Prostate gland (tissue), 2 donors: ENCODE results near the gene PDS5A. TPM values are rescaled to one million over a fixed set of nuclear protein-coding genes. Genes with fewer than 3 reads are reported as not detected.

Experiments used
- DNase-seq: peaks from one replicate; pipeline ENCODE4 v3.0.0-alpha.2; 2019; ENCODE audit warnings: low spot score
- H3K27ac ChIP-seq, 2 donors: fragments of 200-600 bp; sonication (generic); 2 replicates each; pipeline ENCODE4 v1.5.1; 2017 to 2019
- H3K27me3 ChIP-seq: fragments of 200-600 bp; sonication (generic); replicated peaks from 2 replicates; pipeline ENCODE4 v1.5.1; 2019; ENCODE audit not compliant: insufficient read depth
- H3K36me3 ChIP-seq, 2 donors: fragments of 200-600 bp; sonication (generic); 1 replicate in 1 of 2; 2 replicates in 1 of 2; pipeline versions ENCODE4 v1.5.1 to v1.8.1; 2017 to 2019
- H3K4me1 ChIP-seq: fragments of 200-600 bp; sonication (generic); replicated peaks from 2 replicates; pipeline ENCODE4 v1.5.1; 2019
- H3K4me3 ChIP-seq, 2 donors: fragments of 200-600 bp; sonication (generic); 2 replicates each; pipeline ENCODE4 v1.5.1; 2017 to 2019
- H3K9me3 ChIP-seq: fragments of 200-600 bp; sonication (generic); 2 replicates; pipeline ENCODE4 v1.5.1; 2017
- POLR2A ChIP-seq: fragments of 450-650 bp; IDR thresholded peaks from one replicate; pipeline ENCODE4 v1.6.1; 2016; ENCODE audit warnings: antibody characterized with exemption, mild to moderate bottlenecking
- POLR2AphosphoS5 ChIP-seq: sonication (generic); formaldehyde crosslinking; IDR thresholded peaks from one replicate; pipeline ENCODE4 v1.6.1; 2017; ENCODE audit warnings: antibody characterized with exemption
- WGBS: methylation state at CpG from one replicate; pipeline ENCODE4 v1.1.5; 2018; 5-methylcytosine and 5-hydroxymethylcytosine counted together
- intact Hi-C: fragments of 100-400 bp; cut with DNase I; formaldehyde crosslinking; loops from one replicate; pipeline ENCODE4 v1.14.2; 2022
- total RNA-seq, 2 donors: library from RNA; depleted of rRNA; stranded (reverse); fragments of >200 nt; gene quantifications; one replicate each; pipeline ENCODE4 v1.1.0, GENCODE V29; 2016
- TF ChIP-seq, protein P1 (sequence below), 4 experiments: fragments of 200-600 bp in 2 of 4; fragments of 450-650 bp in 2 of 4; sonication (generic) in 2 of 4; IDR thresholded peaks; 1 replicate in 3 of 4; 2 replicates in 1 of 4; pipeline ENCODE4 v1.5.1; 2016 to 2019; ENCODE audit warnings: antibody characterized with exemption in 4 of 4, mild to moderate bottlenecking in 2 of 4, moderate library complexity in 2 of 4

PDS5A gene
- total RNA-seq, 2 donors from 2014 or later: 55.7 to 57.0 TPM

DNA sequence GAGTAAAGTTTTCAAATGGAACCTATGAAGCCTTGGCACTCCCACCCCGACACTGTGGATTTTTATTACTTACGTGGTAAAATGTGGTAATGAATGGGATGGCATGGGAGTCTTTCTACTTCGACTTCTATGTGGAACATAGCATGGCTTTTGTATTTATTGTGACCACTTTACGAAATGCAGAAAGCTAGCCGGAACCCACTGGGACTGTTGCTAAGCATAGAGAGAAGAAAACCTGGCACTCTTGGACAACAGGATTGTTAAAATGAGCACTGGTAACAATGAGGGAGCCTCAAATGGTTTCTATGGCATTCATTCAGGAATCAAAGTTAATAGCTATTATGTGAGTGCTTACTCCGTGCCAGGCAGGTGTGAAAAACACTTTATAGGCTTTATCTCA, 113.3 kb downstream of the PDS5A start:
- Histone ChIP-seq H3K4me1 (no peaks in the 10 kb centered on the region), H3K27me3 (no peaks in the 10 kb centered on the region), H3K4me3 (no peak overlapping the region), H3K9me3 (no peaks in the 10 kb centered on the region), H3K36me3 (no peaks in the 10 kb centered on the region), H3K27ac (no peak overlapping the region)
- WGBS: 95% methylated on average over 6 of the region's 6 CpGs
- no peak for DNase-seq
- intact Hi-C loops: no loop called here
- TF ChIP-seq, protein P1, sequence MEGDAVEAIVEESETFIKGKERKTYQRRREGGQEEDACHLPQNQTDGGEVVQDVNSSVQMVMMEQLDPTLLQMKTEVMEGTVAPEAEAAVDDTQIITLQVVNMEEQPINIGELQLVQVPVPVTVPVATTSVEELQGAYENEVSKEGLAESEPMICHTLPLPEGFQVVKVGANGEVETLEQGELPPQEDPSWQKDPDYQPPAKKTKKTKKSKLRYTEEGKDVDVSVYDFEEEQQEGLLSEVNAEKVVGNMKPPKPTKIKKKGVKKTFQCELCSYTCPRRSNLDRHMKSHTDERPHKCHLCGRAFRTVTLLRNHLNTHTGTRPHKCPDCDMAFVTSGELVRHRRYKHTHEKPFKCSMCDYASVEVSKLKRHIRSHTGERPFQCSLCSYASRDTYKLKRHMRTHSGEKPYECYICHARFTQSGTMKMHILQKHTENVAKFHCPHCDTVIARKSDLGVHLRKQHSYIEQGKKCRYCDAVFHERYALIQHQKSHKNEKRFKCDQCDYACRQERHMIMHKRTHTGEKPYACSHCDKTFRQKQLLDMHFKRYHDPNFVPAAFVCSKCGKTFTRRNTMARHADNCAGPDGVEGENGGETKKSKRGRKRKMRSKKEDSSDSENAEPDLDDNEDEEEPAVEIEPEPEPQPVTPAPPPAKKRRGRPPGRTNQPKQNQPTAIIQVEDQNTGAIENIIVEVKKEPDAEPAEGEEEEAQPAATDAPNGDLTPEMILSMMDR (IDR thresholded peaks at IDR 0.05): no peak
- TF ChIP-seq POLR2AphosphoS5: no peak
- TF ChIP-seq POLR2A: no peak

DNA sequence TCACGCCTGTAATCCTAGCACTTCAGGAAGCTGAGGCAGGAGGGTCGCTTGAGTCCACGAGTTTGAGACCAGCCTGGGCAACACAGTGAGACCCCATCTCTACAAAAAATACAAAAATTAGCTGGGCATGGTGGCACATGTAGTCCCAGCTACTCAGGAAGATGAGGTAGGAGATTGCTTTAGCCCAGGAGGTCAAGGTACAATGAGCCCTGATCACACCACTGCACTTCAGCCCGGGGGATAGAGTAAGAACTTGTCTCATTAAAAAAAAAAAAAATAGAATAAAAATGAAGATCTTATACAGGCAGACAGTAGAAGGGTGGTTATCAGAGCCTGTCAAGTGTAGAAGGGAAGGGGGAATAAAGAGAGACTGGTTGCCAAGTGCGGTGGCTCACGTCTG, 116.9 kb downstream of the PDS5A start:
- no peaks in the 10 kb centered on the region for H3K9me3 ChIP-seq
- H3K4me1 ChIP-seq: no peaks in the 10 kb centered on the region
- 95% methylated on average over 6 of the region's 6 CpGs for WGBS
- TF ChIP-seq POLR2AphosphoS5 (no peak), POLR2A (no peak)
- TF ChIP-seq, protein P1 (IDR thresholded peaks at IDR 0.05): no peak
- no peak overlapping the region for H3K4me3 ChIP-seq
- intact Hi-C loops: no loop called here
- no peak overlapping the region for H3K27ac ChIP-seq
- H3K27me3 ChIP-seq: no peaks in the 10 kb centered on the region
- H3K36me3 ChIP-seq: no peaks in the 10 kb centered on the region
- DNase-seq: no peak

DNA sequence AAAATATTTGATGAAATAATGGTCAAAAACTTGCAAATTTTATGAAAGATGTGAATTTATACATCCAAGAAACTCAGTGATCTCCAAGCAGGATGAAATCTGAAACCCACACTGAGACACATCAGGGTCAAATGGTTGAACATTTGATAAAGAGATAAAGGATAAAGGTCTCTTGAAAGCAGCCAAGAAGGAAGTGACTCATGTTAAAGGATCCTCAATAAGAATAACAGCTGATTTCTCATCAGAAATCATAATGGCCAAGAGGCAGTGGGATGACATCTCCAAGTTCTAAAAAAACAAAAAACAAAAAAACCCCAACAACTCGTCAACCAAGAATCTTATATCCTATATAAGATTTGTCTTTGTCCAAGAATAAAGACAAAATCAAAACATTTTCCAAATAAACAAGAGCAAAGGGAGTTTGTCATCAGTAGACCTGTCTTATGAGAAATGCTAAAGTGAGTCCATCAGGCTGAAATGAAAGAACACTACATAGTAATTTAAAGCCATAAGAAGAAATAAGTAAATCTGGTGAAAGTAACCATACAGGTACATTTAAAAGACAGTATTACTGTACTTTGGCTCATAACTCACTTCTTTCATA, 121.7 kb downstream of the PDS5A start:
- H3K9me3 ChIP-seq: no peaks in the 10 kb centered on the region
- TF ChIP-seq, protein P1 (IDR thresholded peaks at IDR 0.05): no peak
- TF ChIP-seq POLR2AphosphoS5 (no peak), POLR2A (no peak)
- intact Hi-C loops: no loop called here
- no peaks in the 10 kb centered on the region for H3K27me3 ChIP-seq
- no peak overlapping the region for H3K4me3 ChIP-seq
- WGBS: 95% methylated on average over 1 of the region's 1 CpG
- no peak for DNase-seq
- H3K4me1 ChIP-seq: no peaks in the 10 kb centered on the region
- H3K27ac ChIP-seq: no peak overlapping the region
- no peaks in the 10 kb centered on the region for H3K36me3 ChIP-seq

DNA sequence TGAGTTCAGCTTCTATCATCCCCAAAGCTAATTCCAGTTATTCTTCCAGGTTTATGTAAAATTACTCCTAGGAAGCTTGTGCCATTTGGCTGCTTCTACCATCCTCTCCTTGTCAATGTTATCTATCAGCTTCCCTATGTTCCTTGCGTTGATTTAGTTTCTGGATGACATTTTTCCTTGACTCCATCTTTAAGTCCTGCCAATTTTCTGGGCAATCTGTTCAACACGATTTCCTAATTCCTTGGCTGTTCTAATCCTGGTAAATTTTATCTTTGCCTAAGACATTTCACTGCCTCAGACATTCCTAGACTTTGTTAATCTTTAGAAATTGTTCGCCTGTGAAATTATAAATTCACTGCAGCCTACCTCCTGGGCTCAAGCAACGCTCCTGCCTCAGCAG, 125.1 kb downstream of the PDS5A start:
- 93% methylated on average over 4 of the region's 4 CpGs for WGBS
- Histone ChIP-seq H3K4me1 (no peaks in the 10 kb centered on the region), H3K27me3 (no peaks in the 10 kb centered on the region), H3K4me3 (no peak overlapping the region), H3K27ac (no peak overlapping the region), H3K9me3 (no peaks in the 10 kb centered on the region), H3K36me3 (no peaks in the 10 kb centered on the region)
- DNase-seq: no peak
- TF ChIP-seq POLR2AphosphoS5 (no peak), POLR2A (no peak)
- TF ChIP-seq, protein P1 (IDR thresholded peaks at IDR 0.05): no peak
- intact Hi-C loops: no loop called here

DNA sequence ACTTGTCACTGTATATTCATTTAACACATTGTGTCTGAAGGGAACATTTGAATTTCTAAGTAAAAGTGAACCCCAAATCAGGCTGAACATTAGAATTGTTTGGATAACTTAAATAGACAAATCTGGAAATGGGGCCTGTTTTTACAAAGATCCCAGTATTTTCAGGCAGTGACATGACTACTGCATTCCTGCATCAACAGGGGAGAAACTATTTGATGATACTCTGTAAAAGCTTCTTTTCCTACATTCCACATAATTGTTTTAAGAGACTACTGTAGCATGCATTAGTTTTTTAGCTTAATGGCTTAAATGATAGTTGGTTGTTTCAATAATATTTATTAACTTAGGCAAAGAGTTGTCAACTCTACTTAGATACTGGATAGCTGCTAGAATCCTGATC, 127.0 kb downstream of the PDS5A start:
- H3K4me1 ChIP-seq: no peaks in the 10 kb centered on the region
- no peak for TF ChIP-seq POLR2AphosphoS5
- TF ChIP-seq POLR2A: no peak
- TF ChIP-seq, protein P1 (IDR thresholded peaks at IDR 0.05): no peak
- H3K36me3 ChIP-seq: no peaks in the 10 kb centered on the region
- no peaks in the 10 kb centered on the region for H3K27me3 ChIP-seq
- H3K4me3 ChIP-seq: no peak overlapping the region
- DNase-seq: no peak
- H3K27ac ChIP-seq: no peak overlapping the region
- intact Hi-C loops: no loop called here
- no peaks in the 10 kb centered on the region for H3K9me3 ChIP-seq
